Duodenal mucosa (tissue), 2 donors: ENCODE data around the gene RASSF5.

Source experiments
- H3K27ac ChIP-seq: one replicate; pipeline ENCODE4 v1.7.0; 2013; ENCODE audit warnings: low read depth, low read length
- H3K27me3 ChIP-seq, 2 donors: one replicate each; pipeline ENCODE4 v1.7.0; 2013; ENCODE audit warnings: low read length in 2 of 2, control low read depth in 1 of 2; ENCODE audit not compliant: insufficient read depth in 2 of 2, control insufficient read depth in 1 of 2
- H3K36me3 ChIP-seq, 2 donors: one replicate each; pipeline ENCODE4 v1.7.0; 2013; ENCODE audit warnings: low read length in 2 of 2, control low read depth in 1 of 2; ENCODE audit not compliant: insufficient read depth in 2 of 2, control insufficient read depth in 1 of 2
- H3K4me1 ChIP-seq, 2 donors: one replicate each; pipeline ENCODE4 v1.7.0; 2013; ENCODE audit warnings: low read length in 2 of 2, control low read depth in 1 of 2; ENCODE audit not compliant: insufficient read depth in 2 of 2, control insufficient read depth in 1 of 2
- H3K4me3 ChIP-seq, 2 donors: one replicate each; pipeline ENCODE4 v1.7.0; 2013; ENCODE audit warnings: low read length in 2 of 2, low read depth in 1 of 2
- H3K9ac ChIP-seq, 2 donors: one replicate each; pipeline ENCODE4 v1.7.0; 2013; ENCODE audit warnings: low read length in 2 of 2, low read depth in 1 of 2
- H3K9me3 ChIP-seq, 2 donors: one replicate each; pipeline ENCODE4 v1.7.0; 2013; ENCODE audit warnings: low read length in 2 of 2, control low read depth in 1 of 2; ENCODE audit not compliant: control insufficient read depth in 1 of 2

RASSF5 gene

DNA sequence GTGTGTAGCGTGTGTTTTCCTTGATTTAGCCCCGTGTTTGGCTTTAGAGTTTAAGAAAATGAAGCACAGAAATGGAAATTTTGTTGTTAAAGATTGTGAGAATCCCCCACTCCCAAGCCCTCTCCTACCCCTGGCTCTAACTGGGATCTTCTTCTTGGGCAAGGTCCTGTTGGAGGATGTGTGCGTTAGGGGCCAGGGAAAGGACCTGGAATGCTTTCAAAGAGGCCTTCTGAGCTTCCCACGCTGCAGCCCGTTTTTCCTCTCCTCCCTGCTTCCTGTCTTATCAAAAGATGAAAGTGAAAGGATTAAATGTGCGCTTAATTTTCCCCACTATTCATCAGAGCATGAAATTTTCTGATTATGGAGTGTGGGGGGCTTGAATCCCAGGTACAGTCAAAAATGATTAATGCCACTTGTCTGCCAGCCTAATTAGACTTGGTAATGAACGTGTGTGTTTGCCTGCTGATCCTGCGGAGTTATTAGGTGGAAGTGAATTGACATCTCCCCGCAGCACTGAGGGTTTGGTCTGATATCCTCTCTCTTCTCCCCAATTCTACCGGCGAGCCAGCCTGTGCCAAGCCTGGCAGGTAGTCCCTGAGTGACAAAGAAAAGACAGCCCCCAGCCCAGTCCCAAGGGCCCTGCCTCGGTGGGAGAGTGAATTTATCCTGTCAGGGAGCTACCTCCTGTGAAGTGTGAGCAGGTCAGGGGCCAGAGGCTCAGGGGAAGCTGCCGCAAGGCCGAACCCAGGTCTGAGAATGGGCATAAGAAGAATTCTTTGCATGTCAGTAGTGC, 4.9 kb downstream of the RASSF5 start:
- Histone ChIP-seq H3K9ac (no peak overlapping the region), H3K4me1 (peaks cover 18 to 26% of the 10 kb centered on the region in 2 donors), H3K27ac (no peak overlapping the region)

GRCh38 chr1:206512851-206513180, 5.5 kb downstream of the RASSF5 start:
- Histone ChIP-seq H3K4me1 (peaks cover 17 to 26% of the 10 kb centered on the region in 2 donors), H3K36me3 (no peaks in the 10 kb centered on the region), H3K9me3 (no peaks in the 10 kb centered on the region), H3K27ac (no peak overlapping the region), H3K4me3 (no peak overlapping the region), H3K9ac (no peak overlapping the region), H3K27me3 (peaks cover 5 to 9% of the 10 kb centered on the region in 2 donors)

More for the DNA sequence above, 4.9 kb downstream of the RASSF5 start:
- no peaks in the 10 kb centered on the region for H3K36me3 ChIP-seq
- peaks cover 5 to 9% of the 10 kb centered on the region in 2 donors for H3K27me3 ChIP-seq
- H3K9me3 ChIP-seq: no peaks in the 10 kb centered on the region
- H3K4me3 ChIP-seq: no peak overlapping the region

GRCh38 chr1:206513312-206514111, 6.2 kb downstream of the RASSF5 start:
- H3K27ac ChIP-seq: no peak overlapping the region
- peaks cover 10 to 19% of the 10 kb centered on the region in 2 donors for H3K4me1 ChIP-seq
- no peak overlapping the region for H3K4me3 ChIP-seq
- H3K9ac ChIP-seq: no peak overlapping the region
- peaks cover 1 to 2% of the 10 kb centered on the region in 2 donors for H3K27me3 ChIP-seq
- H3K9me3 ChIP-seq: no peaks in the 10 kb centered on the region
- H3K36me3 ChIP-seq: no peaks in the 10 kb centered on the region

DNA sequence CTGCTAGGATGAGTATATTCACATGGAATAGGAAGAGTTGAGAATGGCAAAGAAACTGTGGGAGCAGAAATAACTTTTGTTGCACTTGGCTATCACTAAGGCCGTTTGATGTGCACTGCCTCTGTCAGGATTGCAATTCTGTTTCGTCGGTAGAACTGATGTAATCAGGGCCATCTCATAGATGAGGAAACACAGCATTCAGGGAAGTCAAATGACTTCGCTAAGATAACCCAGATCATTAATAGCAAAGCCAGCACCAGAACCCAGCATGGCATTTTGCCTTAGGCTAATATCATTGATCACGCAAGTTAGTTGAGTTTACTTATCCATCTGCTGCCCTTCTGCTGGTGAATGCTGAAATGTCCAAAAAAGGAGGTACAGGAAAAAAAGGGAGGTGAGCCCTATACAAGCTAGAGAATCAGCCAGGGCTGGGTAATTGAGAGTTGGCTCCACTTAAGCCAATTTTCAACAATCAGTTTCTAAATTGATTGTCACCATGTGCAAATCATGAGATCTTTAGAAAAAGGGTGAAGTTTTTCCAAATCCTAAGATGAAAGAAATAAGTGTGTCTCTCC, 7.6 kb downstream of the RASSF5 start:
- peaks cover 5 to 17% of the 10 kb centered on the region in 2 donors for H3K4me1 ChIP-seq
- H3K36me3 ChIP-seq: no peaks in the 10 kb centered on the region
- H3K9ac ChIP-seq: no peak overlapping the region
- H3K27me3 ChIP-seq: no peaks in the 10 kb centered on the region
- no peak overlapping the region for H3K27ac ChIP-seq
- H3K4me3 ChIP-seq: no peak overlapping the region
- no peaks in the 10 kb centered on the region for H3K9me3 ChIP-seq

DNA sequence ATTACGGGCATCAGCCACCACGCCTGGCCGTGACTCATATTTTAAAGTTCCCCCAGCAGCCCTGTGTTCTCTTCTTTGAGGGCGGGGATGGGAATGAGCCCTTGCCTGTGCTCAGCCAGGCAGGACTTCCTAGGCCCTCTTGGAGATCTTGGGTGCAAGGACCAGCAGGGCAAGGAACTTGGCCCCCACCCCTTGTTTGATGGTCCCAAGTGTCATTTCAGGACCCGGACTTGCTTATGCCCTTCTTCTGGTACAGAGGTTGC, 9.3 kb downstream of the RASSF5 start:
- H3K4me3 ChIP-seq: no peak overlapping the region

GRCh38 chr1:206517784-206518183, 10.5 kb downstream of the RASSF5 start:
- no peaks in the 10 kb centered on the region for H3K36me3 ChIP-seq
- H3K9me3 ChIP-seq: no peaks in the 10 kb centered on the region
- no peak overlapping the region for H3K9ac ChIP-seq
- peaks cover 5% of the 10 kb centered on the region in 2 donors for H3K4me1 ChIP-seq
- no peaks in the 10 kb centered on the region for H3K27me3 ChIP-seq
- no peak overlapping the region for H3K27ac ChIP-seq
- H3K4me3 ChIP-seq: no peak overlapping the region

More for the DNA sequence above, 9.3 kb downstream of the RASSF5 start:
- Histone ChIP-seq H3K27me3 (no peaks in the 10 kb centered on the region), H3K36me3 (no peaks in the 10 kb centered on the region), H3K9me3 (no peaks in the 10 kb centered on the region), H3K9ac (no peak overlapping the region), H3K4me1 (peaks cover 5 to 15% of the 10 kb centered on the region in 2 donors), H3K27ac (no peak overlapping the region)

- H3K36me3 ChIP-seq: no peaks in the 10 kb centered on the region
- H3K27me3 ChIP-seq: no peaks in the 10 kb centered on the region
- H3K27ac ChIP-seq: no peak overlapping the region
- H3K4me3 ChIP-seq: no peak overlapping the region
- peaks cover 1 to 2% of the 10 kb centered on the region in 2 donors for H3K4me1 ChIP-seq
- no peak overlapping the region for H3K9ac ChIP-seq
- H3K9me3 ChIP-seq: no peaks in the 10 kb centered on the region
Observed at GRCh38 chr1:206518206-206518605, 10.9 kb downstream of the RASSF5 start.

DNA sequence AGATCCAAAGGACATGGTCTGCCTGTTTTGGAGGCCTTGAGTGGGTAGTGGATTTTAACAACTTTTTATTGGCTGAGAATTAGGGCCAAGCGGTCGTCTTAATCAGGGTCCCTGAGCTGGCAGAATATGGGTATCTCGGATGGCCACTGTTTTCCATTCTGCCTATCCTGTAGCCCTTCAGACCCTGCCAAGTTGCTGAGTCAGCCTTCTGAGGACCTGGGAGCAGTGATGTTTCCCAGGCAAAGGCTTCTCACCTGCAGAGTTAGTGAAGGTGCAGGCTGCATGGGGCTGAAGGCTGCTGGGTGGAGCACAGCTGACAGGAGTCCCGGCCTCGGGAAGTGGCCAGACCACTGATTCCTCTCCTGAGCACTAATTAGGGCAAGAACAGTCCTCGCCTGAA, 11.4 kb downstream of the RASSF5 start:
- H3K4me1 ChIP-seq: no peaks in the 10 kb centered on the region
- no peaks in the 10 kb centered on the region for H3K27me3 ChIP-seq
- H3K27ac ChIP-seq: no peak overlapping the region
- H3K36me3 ChIP-seq: no peaks in the 10 kb centered on the region
- no peak overlapping the region for H3K9ac ChIP-seq
- no peak overlapping the region for H3K4me3 ChIP-seq
- H3K9me3 ChIP-seq: no peaks in the 10 kb centered on the region

GRCh38 chr1:206521127-206521526, 13.8 kb downstream of the RASSF5 start:
- no peak overlapping the region for H3K4me3 ChIP-seq
- no peaks in the 10 kb centered on the region for H3K27me3 ChIP-seq
- H3K36me3 ChIP-seq: no peaks in the 10 kb centered on the region
- H3K9ac ChIP-seq: no peak overlapping the region
- H3K27ac ChIP-seq: no peak overlapping the region
- no peaks in the 10 kb centered on the region for H3K9me3 ChIP-seq
- H3K4me1 ChIP-seq: no peaks in the 10 kb centered on the region

- Histone ChIP-seq H3K4me1 (no peaks in the 10 kb centered on the region), H3K27ac (no peak overlapping the region), H3K27me3 (no peaks in the 10 kb centered on the region)
Observed at GRCh38 chr1:206521694-206522402, 14.5 kb downstream of the RASSF5 start.

More at GRCh38 chr1:206521694-206522402, 14.5 kb downstream of the RASSF5 start:
- H3K36me3 ChIP-seq: no peaks in the 10 kb centered on the region
- no peak overlapping the region for H3K9ac ChIP-seq
- no peak overlapping the region for H3K4me3 ChIP-seq
- H3K9me3 ChIP-seq: no peaks in the 10 kb centered on the region
